ENCODE results near the gene GAS7.

DNA sequence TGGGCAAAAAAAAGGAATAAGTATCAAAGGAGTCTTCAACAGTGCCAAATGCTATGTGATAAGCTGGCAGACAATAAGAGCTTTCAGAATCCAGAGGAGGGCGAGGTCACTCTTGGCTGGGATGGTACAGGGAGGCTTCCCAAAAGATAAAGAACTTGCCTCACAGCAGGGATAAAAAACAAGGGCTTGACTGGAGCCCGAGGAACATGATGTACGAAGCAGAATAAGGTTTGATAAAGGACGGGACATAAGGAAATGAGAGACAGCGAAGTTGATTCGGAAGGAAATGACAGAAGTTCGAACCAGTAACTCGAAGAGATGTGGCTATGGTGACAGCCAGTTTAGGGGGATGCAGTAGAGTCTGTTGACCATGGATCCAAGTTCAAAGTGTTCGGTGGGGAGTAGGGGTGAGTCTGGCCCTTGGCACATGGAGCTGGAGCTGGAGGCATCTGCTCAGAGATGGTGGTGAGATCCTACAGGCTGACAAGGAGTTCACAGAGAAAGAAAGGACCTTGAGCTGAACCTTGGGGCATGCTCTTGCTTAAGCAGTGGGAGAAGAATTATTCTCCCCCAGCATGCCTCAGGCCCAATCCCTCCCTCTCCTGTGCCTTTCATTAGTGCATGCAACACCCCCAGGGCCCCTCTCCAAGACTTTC, 155.7 kb downstream of the GAS7 start:
- TF ChIP-seq, protein P1, sequence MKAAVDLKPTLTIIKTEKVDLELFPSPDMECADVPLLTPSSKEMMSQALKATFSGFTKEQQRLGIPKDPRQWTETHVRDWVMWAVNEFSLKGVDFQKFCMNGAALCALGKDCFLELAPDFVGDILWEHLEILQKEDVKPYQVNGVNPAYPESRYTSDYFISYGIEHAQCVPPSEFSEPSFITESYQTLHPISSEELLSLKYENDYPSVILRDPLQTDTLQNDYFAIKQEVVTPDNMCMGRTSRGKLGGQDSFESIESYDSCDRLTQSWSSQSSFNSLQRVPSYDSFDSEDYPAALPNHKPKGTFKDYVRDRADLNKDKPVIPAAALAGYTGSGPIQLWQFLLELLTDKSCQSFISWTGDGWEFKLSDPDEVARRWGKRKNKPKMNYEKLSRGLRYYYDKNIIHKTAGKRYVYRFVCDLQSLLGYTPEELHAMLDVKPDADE (conservative IDR thresholded peaks at IDR 0.05; ENCODE audit: control insufficient read depth, low read depth, low read length): no peak
- TF ChIP-seq BRCA1 (IDR thresholded peaks at IDR 0.05) (no peak), BRCA1 (CRISPR knock-in tag; IDR thresholded peaks at IDR 0.05) (no peak), ESRRA (IDR thresholded peaks at IDR 0.05; ENCODE audit: borderline replicate concordance, low read depth) (no peak), OTX1 (CRISPR knock-in tag; IDR thresholded peaks at IDR 0.05) (no peak), POLR2A (conservative IDR thresholded peaks at IDR 0.05) (no peak), USF1 (CRISPR knock-in tag; IDR thresholded peaks at IDR 0.05) (no peak), ZNF280A (IDR thresholded peaks at IDR 0.05; ENCODE audit: low read depth, partially characterized antibody) (no peak), MTA1 (IDR thresholded peaks at IDR 0.05; ENCODE audit: borderline replicate concordance) (no peak), ZNF609 (CRISPR knock-in tag; IDR thresholded peaks at IDR 0.05; ENCODE audit: borderline replicate concordance) (no peak), FOS (IDR thresholded peaks at IDR 0.05; ENCODE audit: extremely low read depth, insufficient read length) (no peak), EP300 (IDR thresholded peaks at IDR 0.05; ENCODE audit: low read length) (no peak)
- TF ChIP-seq, protein P2, sequence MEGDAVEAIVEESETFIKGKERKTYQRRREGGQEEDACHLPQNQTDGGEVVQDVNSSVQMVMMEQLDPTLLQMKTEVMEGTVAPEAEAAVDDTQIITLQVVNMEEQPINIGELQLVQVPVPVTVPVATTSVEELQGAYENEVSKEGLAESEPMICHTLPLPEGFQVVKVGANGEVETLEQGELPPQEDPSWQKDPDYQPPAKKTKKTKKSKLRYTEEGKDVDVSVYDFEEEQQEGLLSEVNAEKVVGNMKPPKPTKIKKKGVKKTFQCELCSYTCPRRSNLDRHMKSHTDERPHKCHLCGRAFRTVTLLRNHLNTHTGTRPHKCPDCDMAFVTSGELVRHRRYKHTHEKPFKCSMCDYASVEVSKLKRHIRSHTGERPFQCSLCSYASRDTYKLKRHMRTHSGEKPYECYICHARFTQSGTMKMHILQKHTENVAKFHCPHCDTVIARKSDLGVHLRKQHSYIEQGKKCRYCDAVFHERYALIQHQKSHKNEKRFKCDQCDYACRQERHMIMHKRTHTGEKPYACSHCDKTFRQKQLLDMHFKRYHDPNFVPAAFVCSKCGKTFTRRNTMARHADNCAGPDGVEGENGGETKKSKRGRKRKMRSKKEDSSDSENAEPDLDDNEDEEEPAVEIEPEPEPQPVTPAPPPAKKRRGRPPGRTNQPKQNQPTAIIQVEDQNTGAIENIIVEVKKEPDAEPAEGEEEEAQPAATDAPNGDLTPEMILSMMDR (IDR thresholded peaks at IDR 0.05 in 2 of 3, conservative IDR thresholded peaks at IDR 0.05 in 1 of 3; ENCODE audit: insufficient read depth in 2 of 3, low read depth in 1 of 3, low read length in 3 of 3): no peak
